HepG2 (cell line): ENCODE results near the gene MVP. TPM values are rescaled to one million over a fixed set of nuclear protein-coding genes. Genes with fewer than 3 reads are reported as not detected.

Source experiments
- ARID4A ChIP-seq: sonication (generic); formaldehyde crosslinking; IDR thresholded peaks from 2 replicates; pipeline ENCODE4 v1.5.0; 2020; ENCODE audit warnings: mild to moderate bottlenecking, missing genetic modification reagents, borderline replicate concordance
- ARNTL ChIP-seq: sonication (generic); formaldehyde crosslinking; IDR thresholded peaks from 2 replicates; pipeline ENCODE4 v1.4.0; 2020; ENCODE audit warnings: mild to moderate bottlenecking, missing genetic modification reagents
- CENPX ChIP-seq: sonication (generic); formaldehyde crosslinking; IDR thresholded peaks from 2 replicates; pipeline ENCODE4 v1.9.0; 2021; ENCODE audit warnings: mild to moderate bottlenecking, missing genetic modification reagents, moderate library complexity
- GZF1 ChIP-seq: sonication (generic); formaldehyde crosslinking; IDR thresholded peaks from 2 replicates; pipeline ENCODE4 v1.5.1; 2020; ENCODE audit warnings: mild to moderate bottlenecking, missing genetic modification reagents
- HOXD1 ChIP-seq: sonication (generic); formaldehyde crosslinking; IDR thresholded peaks from 2 replicates; pipeline ENCODE4 v1.5.0; 2020; ENCODE audit warnings: missing genetic modification reagents
- MYNN ChIP-seq: sonication (generic); formaldehyde crosslinking; IDR thresholded peaks from 2 replicates; pipeline ENCODE4 v1.4.0; 2020; ENCODE audit warnings: mild to moderate bottlenecking, low read depth, missing genetic modification reagents
- NFIC ChIP-seq: IDR thresholded peaks from 2 replicates; pipeline ENCODE4 v1.6.1; 2012; ENCODE audit warnings: mild to moderate bottlenecking, low read length, inconsistent platforms
- PLSCR1 ChIP-seq: sonication (generic); formaldehyde crosslinking; IDR thresholded peaks from 2 replicates; pipeline ENCODE4 v1.5.0; 2020; ENCODE audit warnings: missing genetic modification reagents, mild to moderate bottlenecking, borderline replicate concordance
- SOX5 ChIP-seq: IDR thresholded peaks from 2 replicates; pipeline ENCODE4 v1.6.1; 2016; ENCODE audit warnings: borderline replicate concordance
- TCF7L2 ChIP-seq: IDR thresholded peaks from 2 replicates; pipeline ENCODE4 v1.6.1; 2011; ENCODE audit warnings: mild to moderate bottlenecking, low read depth, low read length, moderate library complexity
- ZBTB38 ChIP-seq: sonication (generic); formaldehyde crosslinking; IDR thresholded peaks from 2 replicates; pipeline ENCODE4 v1.5.1; 2020; ENCODE audit warnings: mild to moderate bottlenecking, missing genetic modification reagents
- ZEB1 ChIP-seq: IDR thresholded peaks from 2 replicates; pipeline ENCODE4 v1.6.1; 2012; ENCODE audit warnings: mild to moderate bottlenecking, low read depth, inconsistent platforms; ENCODE audit not compliant: insufficient replicate concordance
- ZNF280D ChIP-seq: sonication (generic); formaldehyde crosslinking; IDR thresholded peaks from 2 replicates; pipeline ENCODE4 v1.5.1; 2020; ENCODE audit warnings: mild to moderate bottlenecking, missing genetic modification reagents
- ZNF3 ChIP-seq: IDR thresholded peaks from 2 replicates; pipeline ENCODE4 v1.7.0; 2017; ENCODE audit warnings: inconsistent platforms
- ZNF747 ChIP-seq: sonication (generic); formaldehyde crosslinking; IDR thresholded peaks from 2 replicates; pipeline ENCODE4 v1.8.1; 2023; ENCODE audit warnings: missing genetic modification reagents, mild to moderate bottlenecking, borderline replicate concordance
- ZNF879 ChIP-seq: sonication (generic); formaldehyde crosslinking; IDR thresholded peaks from 2 replicates; pipeline ENCODE4 v1.8.1; 2023; ENCODE audit warnings: missing genetic modification reagents
- ZSCAN25 ChIP-seq: sonication (generic); formaldehyde crosslinking; IDR thresholded peaks from 2 replicates; pipeline ENCODE4 v1.8.0; 2022; ENCODE audit warnings: mild to moderate bottlenecking, missing genetic modification reagents
- polyA plus RNA-seq, 8 experiments: library from polyadenylated mRNA; depleted of rRNA in 3 of 8; stranded (reverse) in 7 of 8; unstranded in 1 of 8; fragments of >200 nt; fragmentation: Illumina TruSeq in 4 of 8; extraction: Trizol in 4 of 8; gene quantifications; 2 replicates each; pipeline versions ENCODE4 v1.2.1 to v1.2.3, GENCODE V29; 2011 to 2016; ENCODE audit warnings: low read depth in 4 of 8, missing spikeins in 1 of 8, mixed read lengths in 1 of 8; ENCODE audit not compliant: insufficient read depth in 1 of 8
- total RNA-seq, 5 experiments: library from RNA; depleted of rRNA; stranded (reverse); fragments of >200 nt; fragmentation: Illumina TruSeq; extraction: Trizol; gene quantifications; 2 replicates each; pipeline ENCODE4 v1.2.3, GENCODE V29; 2016; ENCODE audit warnings: low read depth in 1 of 5
- TF ChIP-seq, protein P1 (sequence below): sonication (generic); formaldehyde crosslinking; IDR thresholded peaks from 2 replicates; pipeline ENCODE4 v1.8.0; 2023; ENCODE audit warnings: mild to moderate bottlenecking, missing genetic modification reagents

Gene MVP
- total and polyA plus RNA-seq, 2 of the 13 experiments (the other 11 are each of a cell fraction or from before 2014, with no cell fraction given), result 22.9 to 43.5 TPM

GRCh38 chr16:29805232-29806098 is 14.8 kb upstream of the MVP start (continued):
- TF ChIP-seq NFIC (peak; percentile 67; the same call in 1 of the 2 replicates), ARID4A (peak; percentile 96; the same call in 1 of the 2 replicates), HOXD1 (peak; percentile 40), CENPX (CRISPR knock-in tag) (no peak), MYNN (CRISPR knock-in tag) (peak; percentile 88; the same call in 1 of the 2 replicates), ZNF747 (CRISPR knock-in tag) (peak; percentile 86), ZNF879 (CRISPR knock-in tag) (no peak; the same call in 1 of the 2 replicates), PLSCR1 (CRISPR knock-in tag) (no peak), SOX5 (CRISPR knock-in tag) (peak; percentile 86), GZF1 (CRISPR knock-in tag) (peak; percentile 27; the same call in 1 of the 2 replicates), ZNF280D (CRISPR knock-in tag) (peak; percentile 78; the same call in 1 of the 2 replicates), ZBTB38 (peak; percentile 93), ZNF3 (peak; percentile 52; the same call in 1 of the 2 replicates), ZSCAN25 (CRISPR knock-in tag) (peak; percentile 87), ZEB1 (peak; percentile 75), TCF7L2 (no peak), ARNTL (CRISPR knock-in tag) (peak; percentile 67; the same call in 1 of the 2 replicates)
- TF ChIP-seq, protein P1, sequence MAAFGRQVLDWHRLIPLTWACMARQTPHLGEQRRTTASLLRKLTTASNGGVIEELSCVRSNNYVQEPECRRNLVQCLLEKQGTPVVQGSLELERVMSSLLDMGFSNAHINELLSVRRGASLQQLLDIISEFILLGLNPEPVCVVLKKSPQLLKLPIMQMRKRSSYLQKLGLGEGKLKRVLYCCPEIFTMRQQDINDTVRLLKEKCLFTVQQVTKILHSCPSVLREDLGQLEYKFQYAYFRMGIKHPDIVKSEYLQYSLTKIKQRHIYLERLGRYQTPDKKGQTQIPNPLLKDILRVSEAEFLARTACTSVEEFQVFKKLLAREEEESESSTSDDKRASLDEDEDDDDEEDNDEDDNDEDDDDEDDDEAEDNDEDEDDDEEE (CRISPR knock-in tag), result no peak
